Measurements from ENCODE around the gene ARVCF.

- TF ChIP-seq ZNF792 (tag by site-specific recombination; IDR thresholded peaks at IDR 0.05) (no peak), ZNF362 (tag by site-specific recombination; IDR thresholded peaks at IDR 0.05) (no peak), CTCF (tag by site-specific recombination; IDR thresholded peaks at IDR 0.05) (no peak), ZNF571 (tag by site-specific recombination; IDR thresholded peaks at IDR 0.05) (no peak), PATZ1 (tag by site-specific recombination; IDR thresholded peaks at IDR 0.05) (no peak), HOXA7 (CRISPR knock-in tag; IDR thresholded peaks at IDR 0.05; ENCODE audit: borderline replicate concordance) (no peak), ZNF23 (tag by site-specific recombination; IDR thresholded peaks at IDR 0.05; ENCODE audit: borderline replicate concordance) (no peak), BCL11A (tag by site-specific recombination; IDR thresholded peaks at IDR 0.05; ENCODE audit: low read depth) (no peak), GLIS2 (tag by site-specific recombination; IDR thresholded peaks at IDR 0.05) (no peak), ELK4 (IDR thresholded peaks at IDR 0.05; ENCODE audit: borderline replicate concordance, low read depth, low read length) (no peak)
Measured at GRCh38 chr22:19951346-19951745, 65.3 kb downstream of the ARVCF start.
